Memory B cell (primary cell): Measurements from ENCODE around the gene CDC42BPA.
"Not testable (repeated sequence)": the region's sequence is repeated elsewhere in the genome, so short reads cannot be mapped to it uniquely, and the experiment has no call there.

Source experiments
- ATAC-seq: fragments of 150-1000 bp; cut with Tn5 transposase; 2 replicates; pipeline ENCODE4 v1.10.0; 2021; ENCODE audit warnings: low read depth, mild to moderate bottlenecking, moderate library complexity
- DNase-seq, 2 donors: peaks; one replicate each; pipeline ENCODE4 v3.0.0; 2022; ENCODE audit warnings: low spot score in 2 of 2
- H3K27ac Mint-ChIP-seq: one replicate; pipeline ENCODE4 v1.8.0; 2022; ENCODE audit warnings: mild to moderate bottlenecking, moderate library complexity, mixed read lengths
- H3K27me3 Mint-ChIP-seq: one replicate; pipeline ENCODE4 v1.8.0; 2022; ENCODE audit warnings: mixed read lengths
- H3K36me3 Mint-ChIP-seq: one replicate; pipeline ENCODE4 v1.8.0; 2022; ENCODE audit warnings: mild to moderate bottlenecking, mixed read lengths
- H3K4me1 Mint-ChIP-seq: one replicate; pipeline ENCODE4 v1.8.0; 2022; ENCODE audit warnings: mixed read lengths
- H3K4me3 Mint-ChIP-seq: one replicate; pipeline ENCODE4 v1.8.0; 2022; ENCODE audit warnings: mild to moderate bottlenecking, moderate library complexity, mixed read lengths
- H3K9me3 Mint-ChIP-seq: one replicate; pipeline ENCODE4 v1.8.0; 2022; ENCODE audit warnings: mixed read lengths

The CDC42BPA gene, protein sequence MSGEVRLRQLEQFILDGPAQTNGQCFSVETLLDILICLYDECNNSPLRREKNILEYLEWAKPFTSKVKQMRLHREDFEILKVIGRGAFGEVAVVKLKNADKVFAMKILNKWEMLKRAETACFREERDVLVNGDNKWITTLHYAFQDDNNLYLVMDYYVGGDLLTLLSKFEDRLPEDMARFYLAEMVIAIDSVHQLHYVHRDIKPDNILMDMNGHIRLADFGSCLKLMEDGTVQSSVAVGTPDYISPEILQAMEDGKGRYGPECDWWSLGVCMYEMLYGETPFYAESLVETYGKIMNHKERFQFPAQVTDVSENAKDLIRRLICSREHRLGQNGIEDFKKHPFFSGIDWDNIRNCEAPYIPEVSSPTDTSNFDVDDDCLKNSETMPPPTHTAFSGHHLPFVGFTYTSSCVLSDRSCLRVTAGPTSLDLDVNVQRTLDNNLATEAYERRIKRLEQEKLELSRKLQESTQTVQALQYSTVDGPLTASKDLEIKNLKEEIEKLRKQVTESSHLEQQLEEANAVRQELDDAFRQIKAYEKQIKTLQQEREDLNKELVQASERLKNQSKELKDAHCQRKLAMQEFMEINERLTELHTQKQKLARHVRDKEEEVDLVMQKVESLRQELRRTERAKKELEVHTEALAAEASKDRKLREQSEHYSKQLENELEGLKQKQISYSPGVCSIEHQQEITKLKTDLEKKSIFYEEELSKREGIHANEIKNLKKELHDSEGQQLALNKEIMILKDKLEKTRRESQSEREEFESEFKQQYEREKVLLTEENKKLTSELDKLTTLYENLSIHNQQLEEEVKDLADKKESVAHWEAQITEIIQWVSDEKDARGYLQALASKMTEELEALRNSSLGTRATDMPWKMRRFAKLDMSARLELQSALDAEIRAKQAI (N-terminal part only)

GRCh38 chr1:227318016-227318852 lies at the start of gene CDC42BPA:
TSS of gene CDC42BPA (minus strand) at chr1:227318492. CDS start at chr1:227317182, 1,310 bp downstream.
- no peaks in the 10 kb centered on the region for H3K9me3 Mint-ChIP-seq
- H3K36me3 Mint-ChIP-seq: no peaks in the 10 kb centered on the region
- peaks cover 15% of the 10 kb centered on the region for H3K27me3 Mint-ChIP-seq
- DNase-seq (peak in 1 of 2 donors; percentile 30), ATAC-seq (peak; percentile 46)
- peak within 1 kb of the TSS; percentile 78 for H3K4me3 Mint-ChIP-seq
- peaks cover 5% of the 10 kb centered on the region for H3K4me1 Mint-ChIP-seq
- H3K27ac Mint-ChIP-seq: no peak within 1 kb of the TSS

DNA sequence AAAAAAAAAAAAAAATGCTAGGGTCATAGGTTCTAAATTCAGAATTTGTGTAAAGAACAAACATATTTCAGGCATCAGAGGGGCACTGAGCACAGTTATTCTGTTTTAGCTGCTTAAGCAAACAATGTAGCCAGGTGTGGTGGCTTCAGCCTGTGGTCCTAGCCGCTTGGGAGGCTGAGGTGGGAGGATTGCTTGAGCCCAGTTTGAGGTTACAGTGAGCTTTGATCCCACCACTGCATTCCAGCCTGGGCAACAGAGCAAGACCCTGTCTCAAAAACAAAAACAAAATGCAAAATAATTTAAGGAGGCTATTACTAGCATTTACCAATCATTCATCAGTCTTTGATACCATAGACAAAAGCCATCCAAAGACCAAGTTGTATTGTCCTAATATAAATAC lies 49.7 kb upstream of the CDC42BPA start:
- Mint-ChIP-seq H3K4me3 (no peak overlapping the region), H3K36me3 (no peaks in the 10 kb centered on the region), H3K27ac (no peak overlapping the region), H3K9me3 (peaks cover under 1% of the 10 kb centered on the region), H3K4me1 (no peaks in the 10 kb centered on the region), H3K27me3 (peaks cover 3% of the 10 kb centered on the region)
- ATAC-seq (no peak), DNase-seq (no peak)

- no peak for ATAC-seq
- H3K27me3 Mint-ChIP-seq: peaks cover 7% of the 10 kb centered on the region
Measured at GRCh38 chr1:227365473-227366431, 47.5 kb upstream of the CDC42BPA start.

GRCh38 chr1:227364657-227365056 lies 46.4 kb upstream of the CDC42BPA start:
- no peak for DNase-seq
- peaks cover 7% of the 10 kb centered on the region for H3K27me3 Mint-ChIP-seq
- ATAC-seq: no peak
- no peak overlapping the region for H3K4me3 Mint-ChIP-seq
- H3K36me3 Mint-ChIP-seq: no peaks in the 10 kb centered on the region
- no peaks in the 10 kb centered on the region for H3K4me1 Mint-ChIP-seq
- no peak overlapping the region for H3K27ac Mint-ChIP-seq
- peaks cover 1% of the 10 kb centered on the region for H3K9me3 Mint-ChIP-seq

More at GRCh38 chr1:227365473-227366431, 47.5 kb upstream of the CDC42BPA start:
- H3K9me3 Mint-ChIP-seq: peaks cover 1% of the 10 kb centered on the region
- no peaks in the 10 kb centered on the region for H3K36me3 Mint-ChIP-seq
- no peaks in the 10 kb centered on the region for H3K4me1 Mint-ChIP-seq
- no peak overlapping the region for H3K4me3 Mint-ChIP-seq
- no peak overlapping the region for H3K27ac Mint-ChIP-seq
- no peak for DNase-seq

DNA sequence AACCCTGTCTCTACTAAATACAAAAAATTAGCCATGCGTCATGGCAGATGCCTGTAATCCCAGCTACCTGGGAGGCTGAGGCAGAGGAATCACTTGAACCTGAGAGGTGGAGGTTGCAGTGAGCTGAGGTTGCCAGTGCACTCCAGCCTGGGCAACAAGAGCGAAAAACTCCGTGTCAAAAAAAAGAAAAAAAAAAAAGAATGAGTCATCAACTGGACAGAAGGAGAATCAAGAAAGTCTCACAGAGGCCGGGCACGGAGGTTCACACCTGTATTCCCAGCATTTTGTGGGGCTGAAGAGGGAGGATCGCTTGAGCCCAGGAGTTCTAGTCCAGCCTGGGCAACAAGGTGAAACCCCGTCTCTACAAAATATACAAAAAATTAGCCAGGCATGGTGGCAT lies 45.5 kb upstream of the CDC42BPA start:
- no peak overlapping the region for H3K27ac Mint-ChIP-seq
- peaks cover 7% of the 10 kb centered on the region for H3K27me3 Mint-ChIP-seq
- no peaks in the 10 kb centered on the region for H3K4me1 Mint-ChIP-seq
- H3K4me3 Mint-ChIP-seq: no peak overlapping the region
- DNase-seq: no peak
- H3K36me3 Mint-ChIP-seq: no peaks in the 10 kb centered on the region
- peaks cover 1% of the 10 kb centered on the region for H3K9me3 Mint-ChIP-seq
- no peak for ATAC-seq

DNA sequence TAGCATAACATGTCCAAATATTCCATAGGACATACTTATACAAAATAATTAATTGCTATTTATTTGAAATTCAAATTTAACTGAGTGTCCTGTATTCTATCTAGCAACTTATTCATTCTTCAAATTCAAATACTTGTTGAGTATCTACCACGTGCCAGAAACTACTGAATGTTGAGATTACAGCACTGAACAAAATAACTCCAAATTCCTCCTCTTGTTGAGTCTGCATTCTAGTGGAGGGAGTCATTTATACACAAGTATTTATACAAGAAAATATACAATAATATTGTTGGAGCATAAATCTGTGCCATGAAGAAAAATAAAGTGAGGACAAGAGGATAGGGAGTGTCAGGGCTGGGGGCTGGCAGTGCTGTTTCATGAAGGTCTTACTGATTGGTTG lies 43.7 kb upstream of the CDC42BPA start:
- Mint-ChIP-seq H3K9me3 (peaks cover 1% of the 10 kb centered on the region), H3K4me3 (no peak overlapping the region), H3K27ac (no peak overlapping the region), H3K4me1 (no peaks in the 10 kb centered on the region), H3K36me3 (no peaks in the 10 kb centered on the region), H3K27me3 (peaks cover 6% of the 10 kb centered on the region)
- ATAC-seq (no peak), DNase-seq (no peak)

DNA sequence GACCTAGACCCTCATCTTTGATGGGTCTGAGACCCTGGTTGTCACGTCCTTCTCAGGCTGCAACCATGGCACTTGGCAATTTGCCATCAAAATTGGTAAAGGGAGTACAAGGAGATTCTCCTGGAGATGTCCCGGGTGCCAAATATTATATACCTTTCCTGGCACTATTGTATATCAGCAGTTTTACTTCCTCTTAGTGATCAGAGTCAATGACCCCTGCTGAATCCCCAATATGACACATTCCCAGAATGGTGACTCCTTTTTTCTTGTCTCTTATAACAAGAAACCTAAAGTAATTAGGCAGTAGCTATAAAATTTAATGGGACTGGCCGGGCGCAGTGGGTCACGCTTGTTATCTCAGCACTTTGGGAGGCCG lies 39.6 kb upstream of the CDC42BPA start:
- H3K27me3 Mint-ChIP-seq: peaks cover 3% of the 10 kb centered on the region
- no peaks in the 10 kb centered on the region for H3K9me3 Mint-ChIP-seq
- no peak overlapping the region for H3K4me3 Mint-ChIP-seq
- DNase-seq (no peak), ATAC-seq (no peak)
- H3K36me3 Mint-ChIP-seq: no peaks in the 10 kb centered on the region
- no peaks in the 10 kb centered on the region for H3K4me1 Mint-ChIP-seq
- H3K27ac Mint-ChIP-seq: no peak overlapping the region

DNA sequence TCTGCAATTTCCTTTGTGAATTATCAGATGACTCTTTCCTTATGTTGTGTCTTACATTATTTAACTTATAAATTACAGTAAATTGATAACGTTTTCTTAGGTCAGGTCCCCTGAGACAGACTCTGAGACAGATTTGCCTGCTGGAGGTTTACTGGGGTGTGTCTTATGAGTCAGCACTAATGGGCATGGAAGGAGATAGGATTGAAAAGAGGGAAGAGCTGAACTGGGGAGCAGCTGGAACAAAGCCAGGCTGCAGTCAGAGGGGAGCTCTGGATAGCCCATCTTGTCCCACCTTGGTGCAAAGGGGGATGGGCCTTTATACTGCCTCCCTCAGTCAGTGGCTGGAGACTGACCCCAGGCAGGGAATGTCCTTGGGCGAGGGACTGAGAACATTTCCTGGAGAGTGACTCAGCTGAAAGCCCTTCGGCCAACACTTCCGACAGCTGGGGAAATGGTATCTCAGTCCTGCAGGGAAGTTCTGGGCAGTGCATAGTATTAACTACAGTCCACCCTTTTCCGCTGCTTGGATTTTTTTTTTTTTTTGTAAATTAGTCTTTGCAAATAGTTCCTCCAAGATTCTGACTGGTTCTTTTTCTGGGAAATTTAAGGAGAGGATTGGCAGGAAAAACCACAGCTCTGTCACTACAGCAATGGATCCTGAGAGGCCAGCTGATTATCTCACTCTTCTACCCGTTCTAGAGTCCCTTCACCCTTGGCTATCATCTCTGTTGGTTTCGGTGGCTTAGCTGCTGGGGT lies 39.1 kb upstream of the CDC42BPA start:
- DNase-seq (no peak), ATAC-seq (no peak)
- Mint-ChIP-seq H3K27me3 (peaks cover 2% of the 10 kb centered on the region), H3K36me3 (no peaks in the 10 kb centered on the region), H3K27ac (no peak overlapping the region), H3K9me3 (no peaks in the 10 kb centered on the region), H3K4me1 (no peaks in the 10 kb centered on the region), H3K4me3 (no peak overlapping the region)

GRCh38 chr1:227356620-227357146 lies 38.4 kb upstream of the CDC42BPA start:
- no peak overlapping the region for H3K27ac Mint-ChIP-seq
- DNase-seq (no peak), ATAC-seq (no peak)
- H3K36me3 Mint-ChIP-seq: no peaks in the 10 kb centered on the region
- no peaks in the 10 kb centered on the region for H3K9me3 Mint-ChIP-seq
- H3K4me1 Mint-ChIP-seq: no peaks in the 10 kb centered on the region
- no peaks in the 10 kb centered on the region for H3K27me3 Mint-ChIP-seq
- no peak overlapping the region for H3K4me3 Mint-ChIP-seq

DNA sequence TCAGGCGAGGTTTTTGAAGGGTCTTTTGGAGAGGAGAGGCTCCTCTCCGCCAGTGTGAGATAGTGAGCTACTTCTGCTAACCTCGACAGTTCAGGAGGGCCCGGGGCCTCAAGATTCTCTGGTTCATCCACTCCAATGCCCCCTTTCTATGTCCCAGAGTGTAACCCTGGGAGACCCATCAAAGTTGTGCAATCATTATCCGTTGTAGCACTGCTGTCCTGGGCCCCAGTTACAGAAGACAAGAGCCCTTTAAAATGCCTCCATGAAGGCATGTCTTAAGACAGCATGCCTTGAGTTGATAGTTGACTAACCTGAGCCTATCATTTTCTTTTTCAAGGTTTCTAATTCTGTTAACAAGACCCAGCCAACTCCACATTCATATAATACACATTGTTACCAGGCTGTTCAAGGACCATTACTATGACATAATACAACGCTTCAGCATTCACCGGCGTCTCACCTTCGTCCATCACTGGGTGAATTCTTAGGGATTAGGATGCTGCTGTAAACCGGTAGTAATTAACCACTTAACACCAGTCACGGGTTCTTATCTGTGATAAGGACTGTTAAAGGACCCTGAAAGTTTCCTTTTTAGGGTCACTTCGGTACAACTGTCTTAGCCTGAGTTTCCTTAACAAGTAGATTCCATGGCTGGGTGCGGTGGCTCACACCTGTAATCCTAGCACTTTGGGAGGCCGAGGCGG lies 37.4 kb upstream of the CDC42BPA start:
- no peaks in the 10 kb centered on the region for H3K9me3 Mint-ChIP-seq
- H3K4me1 Mint-ChIP-seq: no peaks in the 10 kb centered on the region
- no peak overlapping the region for H3K27ac Mint-ChIP-seq
- DNase-seq (no peak), ATAC-seq (no peak)
- H3K36me3 Mint-ChIP-seq: no peaks in the 10 kb centered on the region
- no peaks in the 10 kb centered on the region for H3K27me3 Mint-ChIP-seq
- H3K4me3 Mint-ChIP-seq: no peak overlapping the region

GRCh38 chr1:227353186-227353585 lies 34.9 kb upstream of the CDC42BPA start:
- Mint-ChIP-seq H3K27me3 (peaks cover 2% of the 10 kb centered on the region), H3K4me3 (no peak overlapping the region), H3K36me3 (no peaks in the 10 kb centered on the region), H3K4me1 (no peaks in the 10 kb centered on the region), H3K27ac (no peak overlapping the region), H3K9me3 (no peaks in the 10 kb centered on the region)
- DNase-seq (no peak), ATAC-seq (no peak)

- not testable (repeated sequence) for H3K36me3 Mint-ChIP-seq, ATAC-seq, H3K27me3 Mint-ChIP-seq, DNase-seq, H3K4me1 Mint-ChIP-seq, H3K4me3 Mint-ChIP-seq, H3K27ac Mint-ChIP-seq, H3K9me3 Mint-ChIP-seq
Measured at GRCh38 chr1:227352164-227352563, 33.9 kb upstream of the CDC42BPA start.
